Progenitor cell of endocrine pancreas (in vitro differentiated cells): ENCODE results near the gene ELMOD3. TPM values are rescaled to one million over a fixed set of nuclear protein-coding genes. Genes with fewer than 3 reads are reported as not detected.
"Not testable (repeated sequence)": the region's sequence is repeated elsewhere in the genome, so short reads cannot be mapped to it uniquely, and the experiment has no call there.

Experiments
- DNase-seq: peaks from one replicate; pipeline ENCODE4 v3.0.0; 2021; ENCODE audit warnings: low spot score; ENCODE audit not compliant: unreplicated experiment
- H3K27ac Mint-ChIP-seq: 2 replicates; pipeline ENCODE4 v1.8.0; 2021; ENCODE audit warnings: mild to moderate bottlenecking, moderate library complexity, mixed read lengths
- H3K27me3 Mint-ChIP-seq: 2 replicates; pipeline ENCODE4 v1.8.0; 2021; ENCODE audit warnings: mixed read lengths
- H3K36me3 Mint-ChIP-seq: 2 replicates; pipeline ENCODE4 v1.8.0; 2022; ENCODE audit warnings: mixed read lengths; ENCODE audit not compliant: insufficient read depth
- H3K4me1 Mint-ChIP-seq: 2 replicates; pipeline ENCODE4 v1.8.0; 2021; ENCODE audit warnings: low read depth, mixed read lengths
- H3K4me3 Mint-ChIP-seq: 2 replicates; pipeline ENCODE4 v1.8.0; 2021; ENCODE audit warnings: low read depth, mild to moderate bottlenecking, moderate library complexity, mixed read lengths
- H3K9me3 Mint-ChIP-seq: 2 replicates; pipeline ENCODE4 v1.8.0; 2021; ENCODE audit warnings: low read depth, mixed read lengths
- total RNA-seq: library from RNA; stranded (reverse); gene quantifications from 2 replicates; pipeline ENCODE4 v1.2.1, GENCODE V29; 2021
- TF ChIP-seq, protein P1 (sequence below): fragments of 200-600 bp; sonication (generic); IDR thresholded peaks from one replicate; pipeline ENCODE4 v1.5.0; 2021; ENCODE audit warnings: antibody characterized with exemption, mild to moderate bottlenecking; ENCODE audit not compliant: unreplicated experiment

The ELMOD3 gene
- total RNA-seq, 1 donor from 2014 or later = 25.6 TPM

DNA sequence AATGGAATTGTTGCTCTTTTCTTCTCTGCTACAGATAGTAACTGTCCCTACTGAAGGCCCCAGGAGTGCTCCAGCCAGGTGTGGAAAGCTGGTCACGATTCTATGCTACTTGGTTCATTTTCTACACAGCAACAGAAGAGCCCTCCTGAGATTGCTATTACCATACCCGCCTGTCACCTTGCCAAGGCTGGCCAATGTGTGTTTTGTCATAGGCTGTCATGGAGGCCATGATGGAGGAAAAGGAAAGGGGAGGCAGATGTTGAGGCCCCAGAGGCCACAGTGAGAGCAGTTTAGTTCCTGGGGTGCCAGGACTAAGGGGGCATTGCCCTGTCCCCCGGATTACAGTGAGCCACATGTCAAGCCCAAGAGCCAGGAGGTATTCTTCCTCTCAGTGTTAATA lies 952 bp downstream of the ELMOD3 start:
- Mint-ChIP-seq H3K27ac (peak overlapping the region; percentile 79), H3K36me3 (peaks cover 10% of the 10 kb centered on the region), H3K27me3 (no peaks in the 10 kb centered on the region), H3K9me3 (no peaks in the 10 kb centered on the region), H3K4me1 (peaks cover 15% of the 10 kb centered on the region), H3K4me3 (peak overlapping the region; percentile 100)
- TF ChIP-seq, protein P1, sequence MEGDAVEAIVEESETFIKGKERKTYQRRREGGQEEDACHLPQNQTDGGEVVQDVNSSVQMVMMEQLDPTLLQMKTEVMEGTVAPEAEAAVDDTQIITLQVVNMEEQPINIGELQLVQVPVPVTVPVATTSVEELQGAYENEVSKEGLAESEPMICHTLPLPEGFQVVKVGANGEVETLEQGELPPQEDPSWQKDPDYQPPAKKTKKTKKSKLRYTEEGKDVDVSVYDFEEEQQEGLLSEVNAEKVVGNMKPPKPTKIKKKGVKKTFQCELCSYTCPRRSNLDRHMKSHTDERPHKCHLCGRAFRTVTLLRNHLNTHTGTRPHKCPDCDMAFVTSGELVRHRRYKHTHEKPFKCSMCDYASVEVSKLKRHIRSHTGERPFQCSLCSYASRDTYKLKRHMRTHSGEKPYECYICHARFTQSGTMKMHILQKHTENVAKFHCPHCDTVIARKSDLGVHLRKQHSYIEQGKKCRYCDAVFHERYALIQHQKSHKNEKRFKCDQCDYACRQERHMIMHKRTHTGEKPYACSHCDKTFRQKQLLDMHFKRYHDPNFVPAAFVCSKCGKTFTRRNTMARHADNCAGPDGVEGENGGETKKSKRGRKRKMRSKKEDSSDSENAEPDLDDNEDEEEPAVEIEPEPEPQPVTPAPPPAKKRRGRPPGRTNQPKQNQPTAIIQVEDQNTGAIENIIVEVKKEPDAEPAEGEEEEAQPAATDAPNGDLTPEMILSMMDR = no peak
- DNase-seq = no peak

DNA sequence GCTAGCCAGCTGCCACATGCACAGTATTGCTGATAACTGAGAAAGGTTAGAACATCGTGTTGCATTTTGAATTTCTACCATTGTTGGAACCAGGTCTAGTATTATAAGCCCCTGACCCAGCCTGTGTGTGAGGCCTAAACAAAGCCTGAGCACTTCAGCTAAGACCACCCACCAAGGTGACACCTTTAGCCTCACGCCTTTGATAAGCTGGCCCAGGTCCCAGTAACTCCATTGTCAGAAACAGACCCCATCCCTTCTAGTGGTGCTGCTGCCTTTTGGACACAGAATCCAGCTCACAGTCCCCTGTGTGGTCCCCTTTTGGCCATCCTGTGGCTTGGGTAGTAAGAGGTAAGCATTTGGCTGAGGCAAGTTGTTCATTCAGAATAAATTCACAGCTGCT lies 1.6 kb downstream of the ELMOD3 start:
- no peaks in the 10 kb centered on the region for H3K9me3 Mint-ChIP-seq
- TF ChIP-seq, protein P1 = no peak
- H3K27me3 Mint-ChIP-seq = no peaks in the 10 kb centered on the region
- no peak for DNase-seq
- no peak overlapping the region for H3K27ac Mint-ChIP-seq
- H3K4me1 Mint-ChIP-seq = peaks cover 15% of the 10 kb centered on the region
- H3K4me3 Mint-ChIP-seq = no peak overlapping the region
- H3K36me3 Mint-ChIP-seq = peaks cover 7% of the 10 kb centered on the region

DNA sequence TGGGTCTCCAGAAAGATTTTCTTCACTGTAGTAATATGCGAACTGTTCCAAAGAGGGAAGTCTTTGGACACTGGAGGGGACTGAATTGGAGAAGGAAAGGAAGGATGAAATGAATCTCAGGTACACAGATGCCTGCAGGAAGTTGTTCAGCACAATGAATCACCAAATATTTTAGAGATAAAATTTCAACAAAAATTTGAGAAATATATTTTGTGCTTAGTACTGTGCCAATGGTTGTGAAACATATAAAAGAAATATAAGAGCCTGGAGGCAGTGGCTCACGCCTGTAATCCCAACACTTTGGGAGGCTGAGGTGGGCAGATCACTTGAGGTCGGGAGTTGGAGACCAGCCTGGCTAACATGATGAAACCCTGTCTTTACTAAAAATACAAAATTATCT lies 3.2 kb downstream of the ELMOD3 start:
- no peak for DNase-seq
- peaks cover 12% of the 10 kb centered on the region for H3K36me3 Mint-ChIP-seq
- H3K4me3 Mint-ChIP-seq = no peak overlapping the region
- no peaks in the 10 kb centered on the region for H3K9me3 Mint-ChIP-seq
- no peaks in the 10 kb centered on the region for H3K27me3 Mint-ChIP-seq
- peaks cover 15% of the 10 kb centered on the region for H3K4me1 Mint-ChIP-seq
- TF ChIP-seq, protein P1 = no peak
- no peak overlapping the region for H3K27ac Mint-ChIP-seq

GRCh38 chr2:85362653-85363387 lies 8.3 kb downstream of the ELMOD3 start:
- not testable (repeated sequence) for H3K27me3 Mint-ChIP-seq, H3K4me3 Mint-ChIP-seq, H3K27ac Mint-ChIP-seq, H3K9me3 Mint-ChIP-seq, H3K4me1 Mint-ChIP-seq, DNase-seq
- H3K36me3 Mint-ChIP-seq = peaks cover 13% of the 10 kb centered on the region

GRCh38 chr2:85367180-85367579 lies 12.6 kb downstream of the ELMOD3 start:
- Mint-ChIP-seq H3K27me3 (no peaks in the 10 kb centered on the region), H3K36me3 (peaks cover 10% of the 10 kb centered on the region), H3K27ac (peak overlapping the region; percentile 57), H3K9me3 (no peaks in the 10 kb centered on the region), H3K4me1 (peaks cover 8% of the 10 kb centered on the region), H3K4me3 (no peak overlapping the region)
- TF ChIP-seq, protein P1 = no peak
- DNase-seq = no peak

GRCh38 chr2:85368921-85369320 lies 14.4 kb downstream of the ELMOD3 start:
- no peak overlapping the region for H3K27ac Mint-ChIP-seq
- H3K4me3 Mint-ChIP-seq = no peak overlapping the region
- H3K9me3 Mint-ChIP-seq = no peaks in the 10 kb centered on the region
- DNase-seq = no peak
- TF ChIP-seq, protein P1 = no peak
- H3K4me1 Mint-ChIP-seq = peaks cover 8% of the 10 kb centered on the region
- no peaks in the 10 kb centered on the region for H3K27me3 Mint-ChIP-seq
- H3K36me3 Mint-ChIP-seq = peaks cover 8% of the 10 kb centered on the region
